Measurements from ENCODE around the gene TNFAIP6.

The TNFAIP6 gene

GRCh38 chr2:151359768-151360461, 2.5 kb downstream of the TNFAIP6 start:
- in situ Hi-C loops (cut with MboI; ENCODE audit: low sequenced_read_pairs): no loop called here

- in situ Hi-C loops (cut with MboI; ENCODE audit: low sequenced_read_pairs): no loop called here
These were observed 4.4 kb downstream of the TNFAIP6 start for GRCh38 chr2:151361674-151362370.

- in situ Hi-C loops (cut with MboI; ENCODE audit: low sequenced_read_pairs): no loop called here
These were observed 6.3 kb downstream of the TNFAIP6 start for GRCh38 chr2:151363709-151364108.

- in situ Hi-C loops (cut with MboI; ENCODE audit: low sequenced_read_pairs): no loop called here
These were observed 10.2 kb downstream of the TNFAIP6 start for GRCh38 chr2:151367571-151367970.

- in situ Hi-C loops (cut with MboI; ENCODE audit: low sequenced_read_pairs): no loop called here
These were observed 17.0 kb downstream of the TNFAIP6 start for GRCh38 chr2:151374436-151374835.

GRCh38 chr2:151379169-151379568, 21.8 kb downstream of the TNFAIP6 start:
- in situ Hi-C loops (cut with MboI; ENCODE audit: low sequenced_read_pairs): no loop called here

GRCh38 chr2:151380580-151381235, 23.3 kb downstream of the TNFAIP6 start:
- in situ Hi-C loops (cut with MboI; ENCODE audit: low sequenced_read_pairs): no loop called here

GRCh38 chr2:151381266-151381665, 23.9 kb downstream of the TNFAIP6 start:
- in situ Hi-C loops (cut with MboI; ENCODE audit: low sequenced_read_pairs): no loop called here

GRCh38 chr2:151388011-151388410, 30.6 kb downstream of the TNFAIP6 start:
- in situ Hi-C loops (cut with MboI; ENCODE audit: low sequenced_read_pairs): no loop called here

- in situ Hi-C loops (cut with MboI; ENCODE audit: low sequenced_read_pairs): no loop called here
These were observed 34.0 kb downstream of the TNFAIP6 start for GRCh38 chr2:151391436-151391835.

GRCh38 chr2:151394509-151394908, 37.1 kb downstream of the TNFAIP6 start:
- in situ Hi-C loops (cut with MboI; ENCODE audit: low sequenced_read_pairs): no loop called here

GRCh38 chr2:151395509-151396374, 38.4 kb downstream of the TNFAIP6 start:
- in situ Hi-C loops (cut with MboI; ENCODE audit: low sequenced_read_pairs): no loop called here

GRCh38 chr2:151399981-151400380, 42.6 kb downstream of the TNFAIP6 start:
- in situ Hi-C loops (cut with MboI; ENCODE audit: low sequenced_read_pairs): no loop called here

- in situ Hi-C loops (cut with MboI; ENCODE audit: low sequenced_read_pairs): no loop called here
These were observed 43.8 kb downstream of the TNFAIP6 start for GRCh38 chr2:151401149-151401548.

- in situ Hi-C loops (cut with MboI; ENCODE audit: low sequenced_read_pairs): no loop called here
These were observed 46.5 kb downstream of the TNFAIP6 start for GRCh38 chr2:151403914-151404313.

- in situ Hi-C loops (cut with MboI; ENCODE audit: low sequenced_read_pairs): no loop called here
These were observed 48.0 kb downstream of the TNFAIP6 start for GRCh38 chr2:151405376-151405775.

GRCh38 chr2:151407281-151407680, 49.9 kb downstream of the TNFAIP6 start:
- in situ Hi-C loops (cut with MboI; ENCODE audit: low sequenced_read_pairs): no loop called here

- in situ Hi-C loops (cut with MboI; ENCODE audit: low sequenced_read_pairs): no loop called here
These were observed 51.6 kb downstream of the TNFAIP6 start for GRCh38 chr2:151408788-151409600.

GRCh38 chr2:151409601-151410484, 52.5 kb downstream of the TNFAIP6 start, which contains the start of gene RIF1:
TSS of gene RIF1 (plus strand) at chr2:151409902. CDS start at chr2:151410424, 522 bp downstream.
- in situ Hi-C loops (cut with MboI; ENCODE audit: low sequenced_read_pairs): no loop called here

Measured in hTERT RPE-1 (cell line).